Endothelial cell of umbilical vein (primary cell): ENCODE measurements around the gene ZP2. TPM values are rescaled to one million over a fixed set of nuclear protein-coding genes. Genes with fewer than 3 reads are reported as not detected.

ENCODE experiments used
- BruUV-seq: library from RNA; stranded (reverse); fragments of 400-500 nt; replicated peaks from 2 replicates; lab custom pipeline; 2021; lab: Mats Ljungman, UMichigan
- CTCF ChIA-PET: fragments of 300-600, 350-600 bp; sonication (Branson Sonifier 250); formaldehyde crosslinking; loops from one replicate; lab custom pipeline; 2021; ENCODE audit warnings: antibody characterized with exemption, inconsistent platforms; lab: Charles Lee
- POLR2A ChIA-PET: fragments of 300-600, 350-600 bp; sonication (Branson Sonifier 250); formaldehyde crosslinking; loops from one replicate; lab custom pipeline; 2021; ENCODE audit warnings: antibody characterized with exemption, inconsistent platforms; lab: Charles Lee
- DNase-seq: peaks from one replicate; pipeline ENCODE4 v3.0.0-alpha.2; 2011; ENCODE audit warnings: low read depth, low spot score
- FAIRE-seq: peaks from 2 replicates; lab custom pipeline; 2011; peaks lifted over from hg19 to GRCh38; lab: Jason Lieb, UNC
- H2AFZ ChIP-seq: 2 replicates; pipeline ENCODE4 v1.6.0; 2012; ENCODE audit warnings: low read depth, low read length, control low read depth, inconsistent platforms
- H3K27ac ChIP-seq: 2 replicates; pipeline ENCODE4 v1.5.1; 2011; ENCODE audit warnings: low read depth, mild to moderate bottlenecking, control low read depth, low read length, moderate library complexity; ENCODE audit not compliant: insufficient read depth
- H3K27me3 ChIP-seq, 2 experiments: 2 replicates each; pipeline versions ENCODE4 v1.6.0 to v1.6.1; 2011; ENCODE audit warnings: low read length in 2 of 2, mixed read lengths in 1 of 2; ENCODE audit not compliant: control insufficient read depth in 2 of 2, insufficient read depth in 2 of 2
- H3K36me3 ChIP-seq, 2 experiments: 2 replicates in 1 of 2; 3 replicates in 1 of 2; pipeline ENCODE4 v1.5.1; 2011; ENCODE audit warnings: low read length in 2 of 2, mild to moderate bottlenecking in 1 of 2, moderate library complexity in 1 of 2; ENCODE audit not compliant: control insufficient read depth in 2 of 2, insufficient read depth in 2 of 2; ENCODE audit errors: extremely low read depth in 1 of 2
- H3K4me1 ChIP-seq: 3 replicates; pipeline ENCODE4 v1.5.1; 2011; ENCODE audit warnings: mild to moderate bottlenecking, low read length; ENCODE audit not compliant: control insufficient read depth, insufficient read depth; ENCODE audit errors: extremely low read depth
- H3K4me2 ChIP-seq: 2 replicates; pipeline ENCODE4 v1.6.1; 2011; ENCODE audit warnings: low read length, control low read depth, mixed read lengths; ENCODE audit not compliant: insufficient read depth
- H3K4me3 ChIP-seq, 3 experiments: fragments of 200-600 bp in 1 of 3; sonication (generic), shearing (Covaris generic) in 1 of 3; replicated peaks in 1 of 3; 2 replicates each; pipeline ENCODE4 v1.5.1; 2011 to 2016; ENCODE audit warnings: control low read depth in 3 of 3, low read length in 3 of 3, mild to moderate bottlenecking in 2 of 3, inconsistent platforms in 1 of 3, low read depth in 1 of 3, moderate library complexity in 1 of 3; ENCODE audit not compliant: insufficient read depth in 1 of 3
- H3K79me2 ChIP-seq: 2 replicates; pipeline ENCODE4 v1.6.0; 2012; ENCODE audit warnings: low read length, inconsistent platforms; ENCODE audit not compliant: control insufficient read depth, insufficient read depth
- H3K9ac ChIP-seq: replicated peaks from 2 replicates; pipeline ENCODE3; 2011; ENCODE audit warnings: low read length, control low read depth; ENCODE audit not compliant: insufficient read depth; ENCODE audit errors: extremely low read depth
- H3K9me1 ChIP-seq: replicated peaks from 3 replicates; pipeline ENCODE4 v1.6.0; 2011; ENCODE audit warnings: mild to moderate bottlenecking, low read length; ENCODE audit not compliant: control insufficient read depth, insufficient read depth; ENCODE audit errors: extremely low read depth
- H3K9me3 ChIP-seq: replicated peaks from 2 replicates; pipeline ENCODE4 v1.5.1; 2012; ENCODE audit warnings: low read length, inconsistent platforms; ENCODE audit not compliant: control insufficient read depth, insufficient read depth
- H4K20me1 ChIP-seq: replicated peaks from 2 replicates; pipeline ENCODE3; 2011; ENCODE audit warnings: mild to moderate bottlenecking, low read length; ENCODE audit not compliant: control insufficient read depth, insufficient read depth; ENCODE audit errors: extremely low read depth
- EZH2 ChIP-seq: IDR thresholded peaks from 2 replicates; pipeline ENCODE4 v1.6.1; 2012; ENCODE audit warnings: borderline replicate concordance, low read depth, mild to moderate bottlenecking, moderate library complexity, low read length, inconsistent platforms; ENCODE audit not compliant: severe bottlenecking
- FOS ChIP-seq: IDR thresholded peaks from 2 replicates; pipeline ENCODE4 v1.6.1; 2011; ENCODE audit warnings: mild to moderate bottlenecking, low read length, moderate library complexity, borderline replicate concordance; ENCODE audit not compliant: insufficient read depth
- GATA2 ChIP-seq: IDR thresholded peaks from 2 replicates; pipeline ENCODE4 v1.7.0; 2011; ENCODE audit warnings: low read depth, mild to moderate bottlenecking, moderate library complexity, mixed read lengths, low read length; ENCODE audit not compliant: insufficient read length, insufficient read depth
- JUN ChIP-seq: IDR thresholded peaks from 2 replicates; pipeline ENCODE4 v1.6.1; 2011; ENCODE audit warnings: borderline replicate concordance, low read depth; ENCODE audit not compliant: insufficient read length, insufficient read depth
- MYC ChIP-seq: IDR thresholded peaks from one replicate; pipeline ENCODE4 v1.6.1; 2011; ENCODE audit warnings: mild to moderate bottlenecking, low read depth, low read length
- POLR2A ChIP-seq: IDR thresholded peaks from 2 replicates; pipeline ENCODE4 v1.6.1; 2012; ENCODE audit warnings: low read depth, mild to moderate bottlenecking, control low read depth, low read length
- POLR2AphosphoS5 ChIP-seq: IDR thresholded peaks from 2 replicates; pipeline ENCODE4 v1.6.1; 2012; ENCODE audit warnings: low read depth, mild to moderate bottlenecking, control low read depth, low read length, moderate library complexity; ENCODE audit not compliant: insufficient read depth
- dilution Hi-C: fragments of 300-500 bp; cut with MboI; formaldehyde crosslinking; loops from one replicate; pipeline ENCODE4 v1.15.0; 2019; ENCODE audit warnings: low sequenced_read_pairs; ENCODE audit not compliant: extremely low pct_ligation_motif_present
- intact Hi-C: fragments of 100-400 bp; cut with micrococcal nuclease; formaldehyde crosslinking; loops from one replicate; pipeline ENCODE4 v1.10.0; 2022
- polyA plus RNA-seq, 4 experiments: library from polyadenylated mRNA; depleted of rRNA in 3 of 4; stranded (reverse) in 3 of 4; unstranded in 1 of 4; fragments of >200 nt; gene quantifications; 2 replicates each; pipeline versions ENCODE4 v1.2.1 to v1.2.3, GENCODE V29; 2011 to 2012; ENCODE audit warnings: missing spikeins in 1 of 4
- total RNA-seq: library from RNA; stranded (reverse); gene quantifications from 2 replicates; pipeline ENCODE4 v1.2.3, GENCODE V29; 2021
- TF ChIP-seq, protein P1 (sequence below): IDR thresholded peaks from 2 replicates; pipeline ENCODE4 v1.6.1; 2011; ENCODE audit not compliant: insufficient read depth, insufficient read length
- TF ChIP-seq, protein P2 (sequence below), 2 donors: IDR thresholded peaks; 1 replicate in 1 of 2; 2 replicates in 1 of 2; pipeline ENCODE4 v1.5.1; 2011; ENCODE audit warnings: low read length in 2 of 2, mild to moderate bottlenecking in 2 of 2, moderate library complexity in 2 of 2, control low read depth in 1 of 2, inconsistent platforms in 1 of 2, low read depth in 1 of 2; ENCODE audit not compliant: insufficient read depth in 1 of 2; ENCODE audit errors: extremely low read depth in 1 of 2

Gene ZP2
- total and polyA plus RNA-seq, 2 donors (not counting 3 experiments of a cell fraction or from before 2014, with no cell fraction given) = not detected

DNA sequence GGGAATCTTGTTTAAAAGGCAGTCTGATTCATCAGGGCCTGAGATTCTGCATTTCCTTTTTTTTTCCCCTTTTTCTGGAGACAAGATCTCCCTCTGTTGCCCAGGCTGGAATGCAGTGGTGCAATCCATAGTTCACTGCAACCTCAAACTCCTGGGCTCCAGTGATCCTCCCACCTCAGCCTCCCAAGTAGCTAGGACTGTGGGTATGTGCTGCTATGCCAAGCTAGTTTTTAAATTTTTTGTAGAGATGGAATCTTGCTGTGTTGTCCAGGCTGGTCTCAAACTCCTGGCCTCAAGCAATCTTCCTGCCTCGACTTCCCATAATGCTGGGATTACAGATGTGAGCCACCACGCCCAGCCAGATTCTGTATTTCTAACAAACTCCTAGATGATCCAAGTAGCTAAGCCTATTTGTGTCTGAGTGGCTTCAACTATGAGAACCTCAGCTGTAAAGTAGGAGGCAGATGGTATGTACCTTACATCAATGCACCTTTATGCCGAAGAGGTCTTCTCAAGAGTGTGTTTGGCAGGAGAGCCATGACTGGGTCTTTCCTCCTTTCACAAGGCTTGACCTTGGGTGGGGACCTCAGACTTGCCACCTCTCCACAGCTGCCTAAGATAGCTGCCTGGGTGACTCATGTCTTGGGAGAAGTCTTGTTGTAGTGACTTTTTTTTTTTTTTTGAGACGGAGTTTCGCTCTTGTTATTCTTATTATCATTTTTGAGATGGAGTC, 42.0 kb downstream of the ZP2 start:
- H3K79me2 ChIP-seq = no peaks in the 10 kb centered on the region
- no peaks in the 10 kb centered on the region for H3K9me3 ChIP-seq
- H3K27me3 ChIP-seq = no peaks in the 10 kb centered on the region
- intact Hi-C loops = no loop called here
- FAIRE-seq (no peak), DNase-seq (no peak)
- ChIA-PET CTCF (interaction anchor here (1.4 to 2.1 kb wide), 2 partner anchors 10 to 13 kb away, joined by 4 to 8 read pairs; partner anchors contain the start of gene LDAF1), POLR2A (no interaction called here)
- no peaks in the 10 kb centered on the region for H3K4me1 ChIP-seq
- H3K9ac ChIP-seq = no peak overlapping the region
- H3K9me1 ChIP-seq = no peaks in the 10 kb centered on the region
- no peaks in the 10 kb centered on the region for H4K20me1 ChIP-seq
- TF ChIP-seq FOS (no peak), JUN (no peak), MYC (no peak), POLR2AphosphoS5 (no peak), GATA2 (no peak), EZH2 (no peak), POLR2A (no peak)
- TF ChIP-seq, protein P1, sequence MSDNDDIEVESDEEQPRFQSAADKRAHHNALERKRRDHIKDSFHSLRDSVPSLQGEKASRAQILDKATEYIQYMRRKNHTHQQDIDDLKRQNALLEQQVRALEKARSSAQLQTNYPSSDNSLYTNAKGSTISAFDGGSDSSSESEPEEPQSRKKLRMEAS = no peak
- TF ChIP-seq, protein P2, sequence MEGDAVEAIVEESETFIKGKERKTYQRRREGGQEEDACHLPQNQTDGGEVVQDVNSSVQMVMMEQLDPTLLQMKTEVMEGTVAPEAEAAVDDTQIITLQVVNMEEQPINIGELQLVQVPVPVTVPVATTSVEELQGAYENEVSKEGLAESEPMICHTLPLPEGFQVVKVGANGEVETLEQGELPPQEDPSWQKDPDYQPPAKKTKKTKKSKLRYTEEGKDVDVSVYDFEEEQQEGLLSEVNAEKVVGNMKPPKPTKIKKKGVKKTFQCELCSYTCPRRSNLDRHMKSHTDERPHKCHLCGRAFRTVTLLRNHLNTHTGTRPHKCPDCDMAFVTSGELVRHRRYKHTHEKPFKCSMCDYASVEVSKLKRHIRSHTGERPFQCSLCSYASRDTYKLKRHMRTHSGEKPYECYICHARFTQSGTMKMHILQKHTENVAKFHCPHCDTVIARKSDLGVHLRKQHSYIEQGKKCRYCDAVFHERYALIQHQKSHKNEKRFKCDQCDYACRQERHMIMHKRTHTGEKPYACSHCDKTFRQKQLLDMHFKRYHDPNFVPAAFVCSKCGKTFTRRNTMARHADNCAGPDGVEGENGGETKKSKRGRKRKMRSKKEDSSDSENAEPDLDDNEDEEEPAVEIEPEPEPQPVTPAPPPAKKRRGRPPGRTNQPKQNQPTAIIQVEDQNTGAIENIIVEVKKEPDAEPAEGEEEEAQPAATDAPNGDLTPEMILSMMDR (IDR thresholded peaks at IDR 0.05; ENCODE audit: extremely low read depth in 1 of 2, insufficient read depth in 1 of 2, low read depth in 1 of 2, low read length in 2 of 2) = no peak
- H3K4me2 ChIP-seq = no peak overlapping the region
- no peak overlapping the region for H2AFZ ChIP-seq
- peaks cover 8 to 18% of the 10 kb centered on the region in 2 experiments for H3K36me3 ChIP-seq
- dilution Hi-C loops = no loop called here
- no peak overlapping the region for H3K4me3 ChIP-seq
- no peak overlapping the region for H3K27ac ChIP-seq
- no TSS peak for BruUV-seq
